Measurements from ENCODE around the gene CYP19A1. TPM values are rescaled to one million over a fixed set of nuclear protein-coding genes. Genes with fewer than 3 reads are reported as not detected.

Gene CYP19A1
- total RNA-seq, 4 donors from 2014 or later = 1.8 to 2.9 (median 2.5) TPM; not detected in 1

DNA sequence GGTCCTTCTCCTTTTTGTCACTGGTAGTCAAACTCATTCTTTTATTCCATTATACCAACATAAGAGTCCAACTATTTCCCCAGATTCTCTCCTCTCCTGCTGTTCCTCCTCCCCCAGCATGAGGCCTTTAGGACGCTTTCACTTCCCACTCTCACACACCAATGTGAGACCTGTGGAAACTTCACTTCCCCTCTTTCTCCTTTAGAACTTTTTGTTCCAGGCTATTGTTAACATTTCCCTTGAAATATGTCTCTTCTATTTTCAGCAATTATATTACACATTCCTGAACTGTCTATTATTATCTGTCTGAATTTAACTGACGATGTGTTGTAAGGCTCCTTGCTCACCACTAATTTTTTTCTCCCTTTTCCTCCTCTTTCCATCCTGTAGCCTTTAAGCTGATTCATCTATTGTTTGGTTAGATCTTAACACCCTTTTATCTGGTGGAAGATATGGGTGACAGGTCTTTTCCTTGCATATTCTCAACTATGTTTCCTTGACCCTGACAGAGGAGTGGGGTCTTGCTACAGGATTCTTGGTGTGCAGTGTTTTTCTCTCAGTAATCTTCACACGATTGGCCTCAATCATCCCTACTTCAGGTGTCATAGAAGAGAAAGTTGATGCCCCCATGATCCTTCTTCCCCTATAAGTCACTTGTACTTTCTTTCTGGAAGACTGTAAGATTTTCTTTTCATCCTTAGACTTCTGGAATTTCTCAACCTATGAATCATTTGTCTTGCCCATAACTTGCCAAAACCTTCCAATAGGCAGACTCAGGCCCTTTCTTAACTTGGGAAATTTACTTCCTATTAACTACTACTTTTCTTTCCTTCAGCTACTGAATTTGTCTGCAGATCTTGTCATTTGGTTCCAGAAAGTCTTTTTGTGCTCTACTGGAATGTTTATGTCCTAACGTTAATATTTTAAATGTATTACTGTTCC is 5.9 kb downstream of the CYP19A1 start:
- TF ChIP-seq CTCF (IDR thresholded peaks at IDR 0.05) (no peak), POLR2AphosphoS5 (IDR thresholded peaks at IDR 0.05) (peak; percentile 14), POLR2A (IDR thresholded peaks at IDR 0.05) (no peak), EP300 (IDR thresholded peaks at IDR 0.05) (no peak)
- ATAC-seq = peak; percentile 74
- Histone ChIP-seq H3K4me3 (no peak overlapping the region), H3K36me3 (no peaks in the 10 kb centered on the region), H3K27ac (peak overlapping the region; percentile 58 to 80 (median 72)), H3K4me1 (peaks cover 20 to 52% (median 32%) of the 10 kb centered on the region in 3 donors), H3K9me3 (no peaks in the 10 kb centered on the region), H3K27me3 (no peaks in the 10 kb centered on the region)
- 28 to 61% methylated on average over 2 to 4 of the region's 4 CpGs for WGBS, 2 donors (ENCODE audit: low coverage in 1 of 2)

DNA sequence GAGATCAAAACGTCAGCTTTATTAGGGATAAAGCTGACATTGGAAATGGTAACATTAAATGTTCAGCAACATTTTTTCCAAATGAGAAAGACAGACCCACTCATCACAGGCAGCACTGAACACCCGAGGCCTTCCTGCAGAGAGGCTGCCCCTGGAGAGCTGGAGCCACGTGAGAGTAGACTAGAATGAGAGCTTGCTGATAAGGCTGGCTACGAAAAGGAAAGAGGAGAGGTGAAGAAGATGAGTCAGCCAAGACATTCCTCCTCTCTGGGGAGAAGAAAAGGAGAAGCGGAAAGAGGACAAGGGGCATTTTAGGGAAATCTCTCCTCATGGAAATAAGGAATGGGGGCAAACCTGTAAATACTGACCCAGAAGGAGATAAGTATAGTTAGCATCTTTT is 7.3 kb downstream of the CYP19A1 start:
- ATAC-seq = no peak
- Histone ChIP-seq H3K4me1 (peaks cover 17 to 39% (median 26%) of the 10 kb centered on the region in 3 donors), H3K27ac (peak overlapping the region in 1 of 4 donors; percentile 77), H3K9me3 (no peaks in the 10 kb centered on the region), H3K27me3 (no peaks in the 10 kb centered on the region), H3K36me3 (no peaks in the 10 kb centered on the region), H3K4me3 (no peak overlapping the region)
- 64 to 88% methylated on average over 2 to 4 of the region's 5 CpGs for WGBS, 2 donors (ENCODE audit: low coverage in 1 of 2)
- no peak for TF ChIP-seq EP300 (IDR thresholded peaks at IDR 0.05)
- TF ChIP-seq CTCF (IDR thresholded peaks at IDR 0.05) = no peak
- TF ChIP-seq POLR2AphosphoS5 (IDR thresholded peaks at IDR 0.05) = no peak
- TF ChIP-seq POLR2A (IDR thresholded peaks at IDR 0.05) = no peak

DNA sequence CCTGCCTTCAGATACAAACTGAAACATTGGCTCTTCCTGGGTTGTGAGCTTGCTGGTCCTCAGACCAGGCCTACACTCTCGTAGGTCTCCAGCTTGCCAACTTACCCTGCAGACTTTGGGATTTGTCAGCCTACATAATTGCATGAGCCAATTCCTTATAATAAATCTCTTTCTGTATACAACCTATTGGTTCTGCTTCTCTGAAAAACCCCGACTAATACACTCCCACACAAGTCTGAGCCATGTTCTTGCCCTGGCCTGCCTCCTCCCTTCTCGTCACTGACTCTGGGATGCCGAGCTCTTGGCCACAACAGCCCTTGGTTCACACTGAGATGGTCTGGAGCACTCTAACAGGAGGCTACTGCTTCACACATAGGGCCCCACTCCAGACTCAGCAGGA is 9.5 kb downstream of the CYP19A1 start:
- Histone ChIP-seq H3K9me3 (no peaks in the 10 kb centered on the region), H3K4me3 (no peak overlapping the region), H3K36me3 (no peaks in the 10 kb centered on the region), H3K4me1 (peaks cover 4 to 18% (median 9%) of the 10 kb centered on the region in 3 donors), H3K27me3 (no peaks in the 10 kb centered on the region), H3K27ac (no peak overlapping the region)
- 65 to 100% methylated on average over 2 to 3 of the region's 4 CpGs for WGBS, 2 donors (ENCODE audit: low coverage in 1 of 2)
- TF ChIP-seq POLR2AphosphoS5 (IDR thresholded peaks at IDR 0.05) (no peak), POLR2A (IDR thresholded peaks at IDR 0.05) (no peak), CTCF (IDR thresholded peaks at IDR 0.05) (no peak), EP300 (IDR thresholded peaks at IDR 0.05) (no peak)
- no peak for ATAC-seq

- H3K36me3 ChIP-seq = no peaks in the 10 kb centered on the region
- H3K27me3 ChIP-seq = no peaks in the 10 kb centered on the region
- TF ChIP-seq CTCF (IDR thresholded peaks at IDR 0.05) = no peak
- TF ChIP-seq POLR2A (IDR thresholded peaks at IDR 0.05) = no peak
- no peak for TF ChIP-seq POLR2AphosphoS5 (IDR thresholded peaks at IDR 0.05)
- TF ChIP-seq EP300 (IDR thresholded peaks at IDR 0.05) = no peak
- no peak overlapping the region for H3K4me3 ChIP-seq
- 88 to 100% methylated on average over 1 to 2 of the region's 2 CpGs for WGBS, 2 donors (ENCODE audit: low coverage in 1 of 2)
- H3K9me3 ChIP-seq = no peaks in the 10 kb centered on the region
- H3K27ac ChIP-seq = no peak overlapping the region
- H3K4me1 ChIP-seq = no peaks in the 10 kb centered on the region
- no peak for ATAC-seq
Measured at GRCh38 chr15:51327081-51327480, 11.3 kb downstream of the CYP19A1 start.

- no peak for ATAC-seq
- no peaks in the 10 kb centered on the region for H3K4me1 ChIP-seq
- 78 to 100% methylated on average over 1 of the region's 3 CpGs for WGBS, 2 donors (ENCODE audit: low coverage in 1 of 2)
- no peak overlapping the region for H3K4me3 ChIP-seq
- H3K36me3 ChIP-seq = no peaks in the 10 kb centered on the region
- no peaks in the 10 kb centered on the region for H3K9me3 ChIP-seq
- H3K27me3 ChIP-seq = no peaks in the 10 kb centered on the region
- no peak overlapping the region for H3K27ac ChIP-seq
- no peak for TF ChIP-seq EP300 (IDR thresholded peaks at IDR 0.05)
- TF ChIP-seq POLR2A (IDR thresholded peaks at IDR 0.05) = no peak
- TF ChIP-seq CTCF (IDR thresholded peaks at IDR 0.05) = no peak
- TF ChIP-seq POLR2AphosphoS5 (IDR thresholded peaks at IDR 0.05) = no peak
Measured at GRCh38 chr15:51325167-51325566, 13.2 kb downstream of the CYP19A1 start.
